ENCODE measurements around the gene KIF2C. TPM values are rescaled to one million over a fixed set of nuclear protein-coding genes. Genes with fewer than 3 reads are reported as not detected.

The KIF2C gene
- total and polyA plus RNA-seq, 9 of the 15 experiments (the other 6 are each of a cell fraction or from before 2014, with no cell fraction given), result 84.9 to 226 (median 169) TPM

- peak; percentile 88 for TF ChIP-seq MTA3 (IDR thresholded peaks at IDR 0.05; ENCODE audit: borderline replicate concordance)
- peak; percentile 49; the same call in 1 of the 2 replicates for TF ChIP-seq PTRF (tag; IDR thresholded peaks at IDR 0.05)
- TF ChIP-seq ZNF431 (CRISPR knock-in tag; IDR thresholded peaks at IDR 0.05), result peak; percentile 76
- peak; percentile 45 for TF ChIP-seq GATAD2A (IDR thresholded peaks at IDR 0.05)
- no peak for TF ChIP-seq SIX5 (IDR thresholded peaks at IDR 0.05; ENCODE audit: borderline replicate concordance in 1 of 2, insufficient read depth in 1 of 2, low read depth in 1 of 2, low read length in 2 of 2)
- peak; percentile 82 for TF ChIP-seq TBP (optimal IDR thresholded peaks at IDR 0.05; ENCODE audit: low read depth, low read length)
- TF ChIP-seq GMEB1 (CRISPR knock-in tag; IDR thresholded peaks at IDR 0.05), result peak; percentile 39; the same call in 1 of the 2 replicates
- peak; percentile 95 for TF ChIP-seq ZNF589 (CRISPR knock-in tag; IDR thresholded peaks at IDR 0.05; ENCODE audit: low read depth)
- TF ChIP-seq, protein P1, sequence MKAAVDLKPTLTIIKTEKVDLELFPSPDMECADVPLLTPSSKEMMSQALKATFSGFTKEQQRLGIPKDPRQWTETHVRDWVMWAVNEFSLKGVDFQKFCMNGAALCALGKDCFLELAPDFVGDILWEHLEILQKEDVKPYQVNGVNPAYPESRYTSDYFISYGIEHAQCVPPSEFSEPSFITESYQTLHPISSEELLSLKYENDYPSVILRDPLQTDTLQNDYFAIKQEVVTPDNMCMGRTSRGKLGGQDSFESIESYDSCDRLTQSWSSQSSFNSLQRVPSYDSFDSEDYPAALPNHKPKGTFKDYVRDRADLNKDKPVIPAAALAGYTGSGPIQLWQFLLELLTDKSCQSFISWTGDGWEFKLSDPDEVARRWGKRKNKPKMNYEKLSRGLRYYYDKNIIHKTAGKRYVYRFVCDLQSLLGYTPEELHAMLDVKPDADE (conservative IDR thresholded peaks at IDR 0.05; ENCODE audit: control insufficient read depth, low read depth, low read length), result peak; percentile 19; the same call in 1 of the 2 replicates
- no peak for TF ChIP-seq U2AF2 (optimal IDR thresholded peaks at IDR 0.05; ENCODE audit: low read depth, low read length)
- no peak for TF ChIP-seq TAF7 (tag; IDR thresholded peaks at IDR 0.05)
- peak; percentile 93 for TF ChIP-seq FOXK1 (CRISPR knock-in tag; IDR thresholded peaks at IDR 0.05; ENCODE audit: borderline replicate concordance)
- TF ChIP-seq CAMTA2 (CRISPR knock-in tag; conservative IDR thresholded peaks at IDR 0.05), result peak; percentile 61; the same call in 1 of the 2 replicates
- no peak for TF ChIP-seq CCNT2 (IDR thresholded peaks at IDR 0.05; ENCODE audit: borderline replicate concordance, extremely low read depth, insufficient read length, low read depth, low read length)
- TF ChIP-seq, protein P2, sequence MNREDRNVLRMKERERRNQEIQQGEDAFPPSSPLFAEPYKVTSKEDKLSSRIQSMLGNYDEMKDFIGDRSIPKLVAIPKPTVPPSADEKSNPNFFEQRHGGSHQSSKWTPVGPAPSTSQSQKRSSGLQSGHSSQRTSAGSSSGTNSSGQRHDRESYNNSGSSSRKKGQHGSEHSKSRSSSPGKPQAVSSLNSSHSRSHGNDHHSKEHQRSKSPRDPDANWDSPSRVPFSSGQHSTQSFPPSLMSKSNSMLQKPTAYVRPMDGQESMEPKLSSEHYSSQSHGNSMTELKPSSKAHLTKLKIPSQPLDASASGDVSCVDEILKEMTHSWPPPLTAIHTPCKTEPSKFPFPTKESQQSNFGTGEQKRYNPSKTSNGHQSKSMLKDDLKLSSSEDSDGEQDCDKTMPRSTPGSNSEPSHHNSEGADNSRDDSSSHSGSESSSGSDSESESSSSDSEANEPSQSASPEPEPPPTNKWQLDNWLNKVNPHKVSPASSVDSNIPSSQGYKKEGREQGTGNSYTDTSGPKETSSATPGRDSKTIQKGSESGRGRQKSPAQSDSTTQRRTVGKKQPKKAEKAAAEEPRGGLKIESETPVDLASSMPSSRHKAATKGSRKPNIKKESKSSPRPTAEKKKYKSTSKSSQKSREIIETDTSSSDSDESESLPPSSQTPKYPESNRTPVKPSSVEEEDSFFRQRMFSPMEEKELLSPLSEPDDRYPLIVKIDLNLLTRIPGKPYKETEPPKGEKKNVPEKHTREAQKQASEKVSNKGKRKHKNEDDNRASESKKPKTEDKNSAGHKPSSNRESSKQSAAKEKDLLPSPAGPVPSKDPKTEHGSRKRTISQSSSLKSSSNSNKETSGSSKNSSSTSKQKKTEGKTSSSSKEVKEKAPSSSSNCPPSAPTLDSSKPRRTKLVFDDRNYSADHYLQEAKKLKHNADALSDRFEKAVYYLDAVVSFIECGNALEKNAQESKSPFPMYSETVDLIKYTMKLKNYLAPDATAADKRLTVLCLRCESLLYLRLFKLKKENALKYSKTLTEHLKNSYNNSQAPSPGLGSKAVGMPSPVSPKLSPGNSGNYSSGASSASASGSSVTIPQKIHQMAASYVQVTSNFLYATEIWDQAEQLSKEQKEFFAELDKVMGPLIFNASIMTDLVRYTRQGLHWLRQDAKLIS (CRISPR knock-in tag; IDR thresholded peaks at IDR 0.05), result peak; percentile 98
- TF ChIP-seq SREBF2 (CRISPR knock-in tag; IDR thresholded peaks at IDR 0.05), result no peak
- TF ChIP-seq HDAC1 (IDR thresholded peaks at IDR 0.05), result peak in 1 of 2 experiments; percentile 78; a peak in 2 of 4 replicates
- TF ChIP-seq HDAC3 (IDR thresholded peaks at IDR 0.05; ENCODE audit: borderline replicate concordance, partially characterized antibody), result no peak
- TF ChIP-seq, protein P3, sequence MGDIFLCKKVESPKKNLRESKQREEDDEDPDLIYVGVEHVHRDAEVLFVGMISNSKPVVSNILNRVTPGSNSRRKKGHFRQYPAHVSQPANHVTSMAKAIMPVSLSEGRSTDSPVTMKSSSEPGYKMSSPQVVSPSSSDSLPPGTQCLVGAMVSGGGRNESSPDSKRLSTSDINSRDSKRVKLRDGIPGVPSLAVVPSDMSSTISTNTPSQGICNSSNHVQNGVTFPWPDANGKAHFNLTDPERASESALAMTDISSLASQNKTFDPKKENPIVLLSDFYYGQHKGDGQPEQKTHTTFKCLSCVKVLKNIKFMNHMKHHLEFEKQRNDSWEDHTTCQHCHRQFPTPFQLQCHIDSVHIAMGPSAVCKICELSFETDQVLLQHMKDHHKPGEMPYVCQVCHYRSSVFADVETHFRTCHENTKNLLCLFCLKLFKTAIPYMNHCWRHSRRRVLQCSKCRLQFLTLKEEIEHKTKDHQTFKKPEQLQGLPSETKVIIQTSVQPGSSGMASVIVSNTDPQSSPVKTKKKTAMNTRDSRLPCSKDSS (IDR thresholded peaks at IDR 0.05; ENCODE audit: low read depth, partially characterized antibody), result no peak
Observed at GRCh38 chr1:44807364-44808062, 67.9 kb downstream of the KIF2C start (continued).

Measured in K562 (cell line).